NT2/D1 (cell line): ENCODE results near the gene INVS.
"Not testable (repeated sequence)": the region's sequence is repeated elsewhere in the genome, so short reads cannot be mapped to it uniquely, and the experiment has no call there.

Source experiments
- DNase-seq: peaks from one replicate; pipeline ENCODE4 v3.0.0-alpha.2; 2011; ENCODE audit warnings: low read depth, low spot score
- H3K27me3 ChIP-seq: 2 replicates; pipeline ENCODE4 v1.6.0; 2011; ENCODE audit warnings: mild to moderate bottlenecking; ENCODE audit not compliant: insufficient read length, insufficient read depth
- H3K36me3 ChIP-seq: 2 replicates; pipeline ENCODE4 v1.6.1; 2011; ENCODE audit warnings: mild to moderate bottlenecking, low read length, mixed read lengths; ENCODE audit not compliant: insufficient read depth, insufficient read length
- H3K4me1 ChIP-seq: 2 replicates; pipeline ENCODE4 v1.5.1; 2011; ENCODE audit not compliant: insufficient read depth, insufficient read length
- H3K4me3 ChIP-seq: 2 replicates; pipeline ENCODE4 v1.5.1; 2011; ENCODE audit warnings: low read depth; ENCODE audit not compliant: insufficient read length
- H3K9ac ChIP-seq: 2 replicates; pipeline ENCODE4 v1.6.0; 2011; ENCODE audit warnings: low read depth; ENCODE audit not compliant: insufficient read length
- H3K9me3 ChIP-seq: 2 replicates; pipeline ENCODE4 v1.5.1; 2011; ENCODE audit warnings: mild to moderate bottlenecking, low read length; ENCODE audit not compliant: insufficient read depth
- SUZ12 ChIP-seq: IDR thresholded peaks from 2 replicates; pipeline ENCODE4 v1.6.1; 2011; ENCODE audit not compliant: insufficient read length, insufficient read depth; ENCODE audit errors: extremely low read depth
- YY1 ChIP-seq: IDR thresholded peaks from 2 replicates; pipeline ENCODE4 v1.6.1; 2011; ENCODE audit not compliant: insufficient read length, insufficient read depth
- ZNF274 ChIP-seq: IDR thresholded peaks from 2 replicates; pipeline ENCODE4 v1.6.1; 2011; ENCODE audit warnings: mild to moderate bottlenecking, low read depth, low read length

Gene INVS

DNA sequence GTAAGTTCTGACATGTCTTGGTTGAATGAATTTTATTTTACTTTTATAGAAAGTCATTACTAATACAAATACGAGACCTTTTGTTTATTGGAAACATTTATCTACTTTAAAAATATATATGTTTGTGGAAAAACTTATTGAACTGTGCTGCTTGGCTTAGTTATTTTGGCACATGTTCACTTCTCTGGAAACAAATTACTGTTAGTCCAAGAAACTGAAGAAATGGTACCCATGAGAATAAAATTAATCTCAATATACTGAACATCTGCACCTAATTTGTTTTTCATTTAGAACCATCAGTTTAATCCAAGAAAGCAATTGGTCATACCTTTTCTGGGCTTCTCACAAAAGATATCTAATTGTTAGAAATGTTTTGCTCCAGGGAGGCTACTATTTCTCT, 32.2 kb downstream of the INVS start:
- no peak for DNase-seq
- Histone ChIP-seq H3K9me3 (no peaks in the 10 kb centered on the region), H3K9ac (no peak overlapping the region), H3K36me3 (peaks cover 13% of the 10 kb centered on the region), H3K4me3 (no peak overlapping the region), H3K4me1 (no peaks in the 10 kb centered on the region), H3K27me3 (no peaks in the 10 kb centered on the region)
- no peak for TF ChIP-seq SUZ12
- TF ChIP-seq YY1: no peak
- TF ChIP-seq ZNF274: no peak

DNA sequence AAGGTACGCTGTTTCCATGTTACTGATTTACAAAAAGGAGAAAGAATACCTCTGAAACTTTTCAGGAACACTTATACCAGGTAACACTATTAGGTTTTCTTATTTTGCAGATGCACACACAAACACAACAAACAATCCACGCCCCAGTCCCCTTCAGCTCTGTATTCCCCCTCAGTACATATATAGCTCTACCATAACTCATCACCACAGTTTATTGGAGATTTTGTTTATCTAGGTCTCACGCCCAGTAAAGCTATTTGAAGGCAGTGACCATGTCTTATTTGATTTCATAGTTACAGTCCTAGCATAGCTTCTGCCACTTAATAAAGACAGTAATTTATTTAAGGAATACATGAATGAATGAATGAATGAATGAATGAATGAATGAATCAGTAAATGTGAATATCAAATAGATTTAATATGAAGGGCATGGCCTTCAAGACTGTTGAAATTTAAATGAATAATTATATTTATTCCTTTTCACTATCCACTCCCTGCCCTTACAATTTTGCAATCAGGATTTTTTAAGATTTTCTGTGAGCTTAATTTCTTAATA, 32.9 kb downstream of the INVS start:
- H3K9ac ChIP-seq: no peak overlapping the region
- DNase-seq: no peak
- TF ChIP-seq YY1: no peak
- no peak for TF ChIP-seq SUZ12
- TF ChIP-seq ZNF274: no peak
- no peaks in the 10 kb centered on the region for H3K9me3 ChIP-seq
- peaks cover 10% of the 10 kb centered on the region for H3K36me3 ChIP-seq
- no peak overlapping the region for H3K4me3 ChIP-seq
- H3K4me1 ChIP-seq: no peaks in the 10 kb centered on the region
- H3K27me3 ChIP-seq: no peaks in the 10 kb centered on the region

- no peak for DNase-seq
- H3K9ac ChIP-seq: no peak overlapping the region
- no peak overlapping the region for H3K4me3 ChIP-seq
- H3K9me3 ChIP-seq: no peaks in the 10 kb centered on the region
- no peak for TF ChIP-seq YY1
- no peak for TF ChIP-seq SUZ12
- TF ChIP-seq ZNF274: no peak
- no peaks in the 10 kb centered on the region for H3K4me1 ChIP-seq
- H3K36me3 ChIP-seq: peaks cover 8% of the 10 kb centered on the region
- no peaks in the 10 kb centered on the region for H3K27me3 ChIP-seq
Observed at GRCh38 chr9:100134731-100135130, 35.7 kb downstream of the INVS start.

DNA sequence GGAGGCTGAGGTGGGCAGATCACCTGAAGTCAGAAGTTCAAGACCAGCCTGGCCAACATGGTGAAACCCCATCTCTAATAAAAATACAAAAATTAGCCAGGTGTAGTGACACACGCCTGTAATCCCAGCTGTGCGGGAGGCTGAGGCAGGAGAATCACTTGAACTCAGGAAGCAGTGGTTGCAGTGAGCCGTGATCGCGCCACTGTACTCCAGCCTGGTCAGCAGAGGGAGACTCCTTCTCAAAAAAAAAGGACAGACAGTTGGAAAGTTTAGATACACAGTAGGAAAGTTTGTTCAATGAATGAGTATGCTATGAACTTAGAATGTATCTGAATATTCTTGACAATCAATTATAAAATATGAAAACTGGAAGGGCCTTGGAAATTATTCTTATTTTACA, 37.8 kb downstream of the INVS start:
- DNase-seq, H3K27me3 ChIP-seq, H3K36me3 ChIP-seq, H3K4me1 ChIP-seq, H3K9me3 ChIP-seq, H3K4me3 ChIP-seq, H3K9ac ChIP-seq: not testable (repeated sequence)

DNA sequence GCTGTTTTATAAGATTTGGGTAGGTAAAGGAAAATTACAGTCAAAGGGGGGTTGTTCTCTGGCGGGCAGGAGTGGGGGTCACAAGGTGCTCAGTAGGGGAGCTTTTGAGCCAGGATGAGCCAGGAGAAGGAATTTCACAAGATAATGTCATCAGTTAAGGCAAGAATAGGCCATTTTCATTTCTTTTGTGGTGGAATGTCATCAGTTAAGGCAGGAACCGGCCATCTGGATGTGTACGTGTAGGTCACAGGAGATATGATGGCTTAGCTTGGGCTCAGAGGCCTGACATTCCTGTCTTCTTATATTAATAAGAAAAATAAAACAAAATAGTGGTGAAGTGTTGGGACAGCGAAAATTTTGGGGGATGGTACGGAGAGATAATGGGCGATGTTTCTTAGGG, 41.3 kb downstream of the INVS start:
- not testable (repeated sequence) for H3K4me1 ChIP-seq, DNase-seq, H3K4me3 ChIP-seq, H3K27me3 ChIP-seq, H3K9me3 ChIP-seq, H3K9ac ChIP-seq
- peaks cover 11% of the 10 kb centered on the region for H3K36me3 ChIP-seq

DNA sequence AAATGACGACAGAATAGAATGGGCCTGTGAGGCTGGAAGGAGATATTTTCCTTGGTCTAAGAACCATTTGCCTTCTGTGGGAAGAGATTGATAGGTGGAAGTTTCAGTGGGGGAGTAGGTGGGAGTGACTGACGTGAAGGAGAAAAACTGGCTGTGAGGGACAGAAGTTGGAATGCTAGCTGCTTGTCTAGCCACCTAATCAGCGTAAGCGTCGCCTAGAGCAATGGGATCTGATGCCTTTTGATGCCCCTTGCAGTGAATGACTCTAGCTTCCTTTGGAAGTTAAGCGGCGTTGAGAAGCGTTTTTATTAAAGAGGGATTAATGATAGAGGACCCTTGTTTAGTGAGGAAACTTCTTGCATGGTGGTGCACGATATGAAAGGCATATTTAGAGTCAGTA, 42.8 kb downstream of the INVS start:
- H3K4me3 ChIP-seq, H3K27me3 ChIP-seq: not testable (repeated sequence)

DNA sequence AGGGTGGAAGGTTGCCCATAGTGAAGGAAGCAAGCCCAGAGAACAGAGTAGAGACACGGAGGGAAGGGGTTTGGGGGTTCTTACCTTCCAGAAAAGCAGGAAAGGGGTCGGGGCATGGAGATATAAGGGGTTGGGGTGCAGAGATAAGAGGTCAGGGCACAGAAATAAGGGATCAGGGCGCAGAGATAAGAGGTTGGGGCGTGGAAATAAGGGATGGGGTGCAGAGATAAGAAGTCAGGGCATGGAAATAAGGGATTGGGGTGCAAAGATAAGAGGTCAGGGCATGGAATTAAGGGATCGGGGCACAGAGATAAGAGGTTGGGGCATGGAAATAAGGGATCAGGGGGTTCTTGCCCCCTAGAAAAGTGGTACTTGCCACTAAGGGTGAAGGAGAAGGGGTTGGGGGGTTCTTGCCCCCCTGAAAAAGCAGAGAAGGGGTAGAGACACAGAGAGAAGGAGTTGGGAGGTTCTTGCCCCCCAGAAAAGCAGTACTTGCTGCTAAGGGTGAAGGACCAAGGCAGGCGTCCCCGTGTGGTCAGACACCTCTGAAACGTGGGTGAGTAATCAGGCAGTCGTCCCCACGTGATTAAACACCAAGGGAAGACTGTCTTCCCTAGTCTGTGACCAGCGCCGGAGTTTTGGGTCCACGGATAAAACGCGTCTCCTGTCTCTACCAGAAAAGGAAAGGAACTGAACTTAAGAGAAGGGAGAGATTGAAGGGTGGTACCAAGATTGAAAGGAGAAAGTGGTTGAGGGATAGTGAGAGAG, 46.3 kb downstream of the INVS start:
- not testable (repeated sequence) for DNase-seq, H3K4me1 ChIP-seq, H3K36me3 ChIP-seq, H3K9me3 ChIP-seq, H3K27me3 ChIP-seq
- Histone ChIP-seq H3K4me3 (peak overlapping the region; percentile 33), H3K9ac (peak overlapping the region; percentile 39)

More for the DNA sequence above, 42.8 kb downstream of the INVS start:
- not testable (repeated sequence) for H3K9me3 ChIP-seq, H3K4me1 ChIP-seq, H3K9ac ChIP-seq, H3K36me3 ChIP-seq, DNase-seq

GRCh38 chr9:100145976-100146375, 46.9 kb downstream of the INVS start:
- Histone ChIP-seq H3K9ac (peak overlapping the region; percentile 39), H3K4me3 (peak overlapping the region; percentile 33)
- not testable (repeated sequence) for H3K27me3 ChIP-seq, H3K36me3 ChIP-seq, DNase-seq, H3K4me1 ChIP-seq, H3K9me3 ChIP-seq
